ENCODE data around the gene IMPG2.

GRCh38 chr3:101194392-101194791 lies 126.0 kb downstream of the IMPG2 start:
- TF ChIP-seq, protein P1, sequence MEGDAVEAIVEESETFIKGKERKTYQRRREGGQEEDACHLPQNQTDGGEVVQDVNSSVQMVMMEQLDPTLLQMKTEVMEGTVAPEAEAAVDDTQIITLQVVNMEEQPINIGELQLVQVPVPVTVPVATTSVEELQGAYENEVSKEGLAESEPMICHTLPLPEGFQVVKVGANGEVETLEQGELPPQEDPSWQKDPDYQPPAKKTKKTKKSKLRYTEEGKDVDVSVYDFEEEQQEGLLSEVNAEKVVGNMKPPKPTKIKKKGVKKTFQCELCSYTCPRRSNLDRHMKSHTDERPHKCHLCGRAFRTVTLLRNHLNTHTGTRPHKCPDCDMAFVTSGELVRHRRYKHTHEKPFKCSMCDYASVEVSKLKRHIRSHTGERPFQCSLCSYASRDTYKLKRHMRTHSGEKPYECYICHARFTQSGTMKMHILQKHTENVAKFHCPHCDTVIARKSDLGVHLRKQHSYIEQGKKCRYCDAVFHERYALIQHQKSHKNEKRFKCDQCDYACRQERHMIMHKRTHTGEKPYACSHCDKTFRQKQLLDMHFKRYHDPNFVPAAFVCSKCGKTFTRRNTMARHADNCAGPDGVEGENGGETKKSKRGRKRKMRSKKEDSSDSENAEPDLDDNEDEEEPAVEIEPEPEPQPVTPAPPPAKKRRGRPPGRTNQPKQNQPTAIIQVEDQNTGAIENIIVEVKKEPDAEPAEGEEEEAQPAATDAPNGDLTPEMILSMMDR (IDR thresholded peaks at IDR 0.05), result no peak
- TF ChIP-seq EP300 (IDR thresholded peaks at IDR 0.05) (no peak), POLR2A (IDR thresholded peaks at IDR 0.05) (no peak), POLR2AphosphoS5 (IDR thresholded peaks at IDR 0.05) (no peak)
